Thyroid gland (tissue), 4 donors: ENCODE measurements around the gene TBC1D17. TPM values are rescaled to one million over a fixed set of nuclear protein-coding genes. Genes with fewer than 3 reads are reported as not detected.

Experiments
- DNase-seq, 2 donors: peaks; one replicate each; pipeline ENCODE4 v3.0.0-alpha.2; 2019
- H3K27ac ChIP-seq, 3 donors: fragments of 200-600 bp; sonication (generic); 1 replicate in 2 of 3; 2 replicates in 1 of 3; pipeline ENCODE4 v1.5.1; 2016 to 2019; ENCODE audit warnings: mild to moderate bottlenecking in 1 of 3, moderate library complexity in 1 of 3
- H3K27me3 ChIP-seq: fragments of 200-600 bp; sonication (generic); one replicate; pipeline ENCODE4 v1.5.1; 2019
- H3K36me3 ChIP-seq, 2 donors: fragments of 200-600 bp; sonication (generic); one replicate each; pipeline ENCODE4 v1.5.1; 2016 to 2019
- H3K4me1 ChIP-seq, 2 donors: fragments of 200-600 bp; sonication (generic); one replicate each; pipeline ENCODE4 v1.5.1; 2017 to 2019
- H3K4me3 ChIP-seq, 3 donors: fragments of 200-600 bp; sonication (generic); replicated peaks in 1 of 3; 1 replicate in 2 of 3; 2 replicates in 1 of 3; pipeline ENCODE4 v1.5.1; 2016; ENCODE audit warnings: mild to moderate bottlenecking in 1 of 3
- H3K9me3 ChIP-seq: fragments of 200-600 bp; sonication (generic); one replicate; pipeline ENCODE4 v1.5.1; 2017
- CTCF ChIP-seq, 6 experiments: fragments of 200-600 bp in 3 of 6; fragments of 450-650 bp in 3 of 6; sonication (generic) in 3 of 6; IDR thresholded peaks; one replicate each; pipeline ENCODE4 v1.5.1; 2016 to 2019; ENCODE audit warnings: antibody characterized with exemption in 6 of 6, mild to moderate bottlenecking in 2 of 6, inconsistent platforms in 1 of 6, moderate library complexity in 1 of 6
- POLR2A ChIP-seq, 2 donors: fragments of 450-650 bp; IDR thresholded peaks; one replicate each; pipeline ENCODE4 v1.6.1; 2017; ENCODE audit warnings: antibody characterized with exemption in 2 of 2, mild to moderate bottlenecking in 2 of 2, moderate library complexity in 1 of 2
- WGBS, 2 donors: methylation state at CpG; one replicate each; pipeline ENCODE4 v1.1.5; 2017; 5-methylcytosine and 5-hydroxymethylcytosine counted together
- intact Hi-C: fragments of 100-400 bp; cut with DNase I; formaldehyde crosslinking; loops from one replicate; pipeline ENCODE4 v1.15.1; 2023
- total RNA-seq, 4 donors: library from RNA; depleted of rRNA; stranded (reverse); fragments of >200 nt; gene quantifications; one replicate each; pipeline ENCODE4 v1.2.3, GENCODE V29; 2016

TBC1D17 gene
- total RNA-seq, 4 donors from 2014 or later = 28.5 to 41.9 (median 39.7) TPM

- Histone ChIP-seq H3K27ac (no peak overlapping the region), H3K4me3 (no peak overlapping the region), H3K4me1 (peaks cover 5 to 9% of the 10 kb centered on the region in 2 donors), H3K9me3 (no peaks in the 10 kb centered on the region), H3K27me3 (no peaks in the 10 kb centered on the region), H3K36me3 (peaks cover 54 to 69% of the 10 kb centered on the region in 2 donors)
- TF ChIP-seq CTCF (IDR thresholded peaks at IDR 0.05) = no peak
- no peak for TF ChIP-seq POLR2A (IDR thresholded peaks at IDR 0.05)
- WGBS, 2 donors = 89 to 93% methylated on average over 29 to 31 of the region's 31 CpGs
- DNase-seq = no peak
- intact Hi-C loops = no loop called here
Observed at GRCh38 chr19:49881672-49882394, 4.3 kb downstream of the TBC1D17 start.

- TF ChIP-seq POLR2A (IDR thresholded peaks at IDR 0.05) = no peak
- no peak for TF ChIP-seq CTCF (IDR thresholded peaks at IDR 0.05)
- DNase-seq = no peak
Observed at GRCh38 chr19:49882643-49883042, 5.1 kb downstream of the TBC1D17 start.

GRCh38 chr19:49883094-49883493 is 5.6 kb downstream of the TBC1D17 start:
- H3K27me3 ChIP-seq = no peaks in the 10 kb centered on the region
- H3K36me3 ChIP-seq = peaks cover 54 to 69% of the 10 kb centered on the region in 2 donors
- H3K4me1 ChIP-seq = peaks cover 4 to 7% of the 10 kb centered on the region in 2 donors
- no peak overlapping the region for H3K27ac ChIP-seq
- H3K4me3 ChIP-seq = no peak overlapping the region
- no peaks in the 10 kb centered on the region for H3K9me3 ChIP-seq
- 96 to 100% methylated on average over 5 of the region's 5 CpGs for WGBS, 2 donors
- TF ChIP-seq POLR2A (IDR thresholded peaks at IDR 0.05) (no peak), CTCF (IDR thresholded peaks at IDR 0.05) (no peak)
- DNase-seq = no peak
- intact Hi-C loops = no loop called here

More at GRCh38 chr19:49882643-49883042, 5.1 kb downstream of the TBC1D17 start:
- Histone ChIP-seq H3K9me3 (no peaks in the 10 kb centered on the region), H3K27ac (no peak overlapping the region), H3K4me3 (no peak overlapping the region), H3K27me3 (no peaks in the 10 kb centered on the region), H3K4me1 (peaks cover 5 to 9% of the 10 kb centered on the region in 2 donors), H3K36me3 (peaks cover 54 to 69% of the 10 kb centered on the region in 2 donors)
- WGBS, 2 donors = 100% methylated on average over 3 to 9 of the region's 14 CpGs
- intact Hi-C loops = no loop called here

- Histone ChIP-seq H3K27ac (no peak overlapping the region), H3K27me3 (no peaks in the 10 kb centered on the region), H3K36me3 (peaks cover 54 to 69% of the 10 kb centered on the region in 2 donors), H3K4me1 (no peaks in the 10 kb centered on the region), H3K4me3 (no peak overlapping the region), H3K9me3 (no peaks in the 10 kb centered on the region)
- DNase-seq = no peak
- WGBS, 2 donors = 93 to 94% methylated on average over 8 to 18 of the region's 18 CpGs
- intact Hi-C loops = no loop called here
- TF ChIP-seq CTCF (IDR thresholded peaks at IDR 0.05) (no peak), POLR2A (IDR thresholded peaks at IDR 0.05) (no peak)
Observed at GRCh38 chr19:49884109-49884508, 6.6 kb downstream of the TBC1D17 start.

- no peak overlapping the region for H3K27ac ChIP-seq
- H3K4me1 ChIP-seq = peaks cover 0 to 3% of the 10 kb centered on the region in 2 donors
- H3K9me3 ChIP-seq = no peaks in the 10 kb centered on the region
- WGBS, 2 donors = 88 to 100% methylated on average over 3 of the region's 3 CpGs
- no peak overlapping the region for H3K4me3 ChIP-seq
- peaks cover 54 to 63% of the 10 kb centered on the region in 2 donors for H3K36me3 ChIP-seq
- no peak for TF ChIP-seq POLR2A (IDR thresholded peaks at IDR 0.05)
- TF ChIP-seq CTCF (IDR thresholded peaks at IDR 0.05) = no peak
- no peaks in the 10 kb centered on the region for H3K27me3 ChIP-seq
- intact Hi-C loops = no loop called here
- no peak for DNase-seq
Observed at GRCh38 chr19:49884760-49885159, 7.3 kb downstream of the TBC1D17 start.
